SKM-1 (cell line): Measurements from ENCODE around the gene GSTA4.
"Not testable (repeated sequence)": the region's sequence is repeated elsewhere in the genome, so short reads cannot be mapped to it uniquely, and the experiment has no call there.

ENCODE experiments used
- DNase-seq: peaks from one replicate; lab custom pipeline; 2025; ENCODE audit not compliant: unreplicated experiment; lab: John Stamatoyannopoulos, UW

GSTA4 gene

DNA sequence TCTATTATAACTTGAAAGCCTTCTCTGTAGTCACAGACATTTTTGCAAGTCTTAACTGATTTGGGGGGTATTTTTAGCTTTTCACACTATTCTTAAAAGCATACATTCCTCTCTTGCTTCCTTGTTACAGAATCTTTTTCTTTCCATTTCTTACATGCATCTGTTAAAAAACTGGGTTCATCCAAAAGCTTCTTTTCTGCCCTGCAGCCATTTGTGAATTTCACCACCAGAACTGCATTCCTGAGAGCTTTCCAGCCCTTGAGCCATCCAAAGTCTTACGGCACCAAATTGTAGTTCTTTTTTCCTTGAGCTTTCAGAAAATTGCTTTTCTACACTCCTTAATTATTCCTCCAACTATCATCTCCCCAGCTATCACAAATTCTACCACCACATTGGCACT lies 19.7 kb upstream of the GSTA4 start:
- DNase-seq, result no peak

DNA sequence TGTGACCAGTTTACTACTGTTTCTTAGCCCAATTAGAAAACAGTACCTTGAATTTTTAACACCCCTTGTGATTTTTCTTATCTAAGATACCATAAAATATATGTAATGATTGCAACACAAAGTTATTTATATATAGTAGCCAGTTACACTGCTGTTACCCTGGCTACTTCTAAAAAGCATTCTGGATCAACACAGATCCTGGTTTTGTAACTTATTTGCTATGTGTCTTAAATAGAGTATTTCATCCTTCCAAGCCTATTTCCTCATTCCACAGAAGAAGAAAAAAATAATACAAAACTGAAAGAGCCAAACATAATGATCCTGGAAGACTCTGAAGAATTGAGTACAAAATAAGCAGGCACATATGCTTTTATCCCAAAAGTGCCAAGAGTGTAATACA lies 19.0 kb upstream of the GSTA4 start:
- DNase-seq, result no peak

DNA sequence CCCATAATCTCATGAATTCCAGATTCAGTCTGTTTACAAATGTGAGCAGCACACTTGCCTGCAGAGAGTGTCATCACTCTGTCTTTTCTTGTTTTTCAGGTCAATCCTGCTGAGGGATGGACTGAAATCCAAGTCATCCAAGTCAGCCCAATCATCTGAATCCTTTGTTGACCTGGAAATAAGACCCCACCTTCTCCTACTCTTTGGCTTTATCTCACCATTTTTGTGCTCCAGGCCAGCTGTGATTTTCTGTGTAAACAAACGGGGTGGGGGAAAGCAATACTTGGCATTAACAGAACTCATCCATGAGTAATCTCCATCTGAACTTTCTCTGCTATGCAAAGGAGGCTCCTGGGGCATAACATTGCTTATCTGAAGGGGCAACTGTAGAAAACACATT lies 16.9 kb upstream of the GSTA4 start:
- DNase-seq, result no peak

DNA sequence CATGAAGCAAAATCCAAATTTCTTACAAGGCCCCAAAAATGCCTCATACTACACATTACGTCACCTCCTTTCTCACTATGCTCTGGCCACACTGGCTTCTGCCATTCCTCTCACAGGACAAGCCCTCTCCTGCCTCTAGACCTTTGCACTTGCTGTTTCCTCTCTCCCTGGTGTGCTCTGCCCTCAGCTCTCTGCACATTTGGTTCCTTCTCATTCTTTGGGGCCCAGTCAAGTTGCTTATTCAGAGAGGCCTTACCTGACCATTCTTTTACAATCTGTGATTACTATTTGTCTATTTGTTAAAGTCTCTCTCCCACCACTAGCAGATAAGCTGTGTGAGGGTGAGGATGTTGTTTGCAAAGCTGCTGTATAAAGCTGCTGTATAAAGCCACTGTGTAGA lies 15.4 kb upstream of the GSTA4 start:
- no peak for DNase-seq

DNA sequence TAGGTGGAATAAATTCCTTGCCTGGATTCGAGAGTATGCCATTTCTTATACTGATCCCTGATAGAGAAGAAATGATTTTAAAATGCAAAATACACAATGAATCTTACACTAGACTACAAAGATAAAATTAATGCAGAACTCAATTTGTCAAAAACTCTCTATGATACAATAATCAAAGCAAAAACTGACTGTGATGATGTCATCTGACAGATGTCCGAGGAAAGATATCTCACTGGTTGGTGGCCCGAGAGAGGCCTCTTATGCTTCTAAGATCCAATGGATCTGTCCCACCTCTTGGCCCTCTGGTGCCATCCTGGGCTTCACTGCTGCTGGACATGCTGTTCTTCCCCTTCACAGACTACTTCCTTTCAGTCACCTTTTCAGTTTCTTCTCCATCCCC lies 14.4 kb upstream of the GSTA4 start:
- DNase-seq, result no peak

DNA sequence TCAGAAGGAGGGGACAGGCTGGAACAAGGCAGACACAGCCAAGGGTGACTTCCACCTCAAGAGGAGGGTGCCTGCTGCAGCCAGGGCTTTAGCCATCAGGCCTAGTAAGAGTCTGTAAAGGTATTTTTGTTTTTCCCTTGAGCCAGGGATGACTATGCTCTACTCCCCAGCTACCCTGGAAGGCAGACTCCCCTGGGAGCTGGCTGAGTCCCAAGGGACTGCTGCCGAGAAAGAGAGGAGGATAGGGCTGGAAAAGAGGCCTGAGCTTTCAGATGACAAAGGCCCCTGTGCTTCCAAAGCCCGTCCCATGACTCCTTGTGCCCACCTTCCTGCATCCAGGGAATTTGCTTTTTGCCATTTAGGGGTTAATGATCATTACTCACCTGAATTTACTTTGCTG lies 14.0 kb upstream of the GSTA4 start:
- no peak for DNase-seq

DNA sequence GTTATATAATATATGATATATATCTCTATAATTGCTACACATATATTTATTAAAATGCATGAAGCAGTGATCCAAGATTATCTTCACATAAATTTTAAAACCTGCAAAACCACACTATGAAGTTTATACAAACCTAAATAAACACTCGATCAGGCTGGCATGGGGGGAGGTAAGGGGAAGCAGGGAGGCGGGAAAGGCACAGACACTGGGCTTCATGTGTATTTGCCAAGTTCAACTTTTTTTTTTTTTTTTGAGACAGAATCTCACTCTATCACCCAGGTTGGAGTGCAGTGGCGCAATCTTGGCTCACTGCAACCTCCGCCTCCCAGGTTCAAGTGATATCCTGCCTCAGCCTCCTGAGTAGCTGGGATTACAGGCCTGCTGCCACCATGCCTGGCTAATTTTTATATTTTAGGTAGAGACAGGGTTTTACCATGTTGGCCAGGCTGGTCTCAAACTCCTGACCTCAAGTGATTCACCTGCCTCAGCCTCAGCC lies 13.2 kb upstream of the GSTA4 start:
- DNase-seq, result not testable (repeated sequence)

DNA sequence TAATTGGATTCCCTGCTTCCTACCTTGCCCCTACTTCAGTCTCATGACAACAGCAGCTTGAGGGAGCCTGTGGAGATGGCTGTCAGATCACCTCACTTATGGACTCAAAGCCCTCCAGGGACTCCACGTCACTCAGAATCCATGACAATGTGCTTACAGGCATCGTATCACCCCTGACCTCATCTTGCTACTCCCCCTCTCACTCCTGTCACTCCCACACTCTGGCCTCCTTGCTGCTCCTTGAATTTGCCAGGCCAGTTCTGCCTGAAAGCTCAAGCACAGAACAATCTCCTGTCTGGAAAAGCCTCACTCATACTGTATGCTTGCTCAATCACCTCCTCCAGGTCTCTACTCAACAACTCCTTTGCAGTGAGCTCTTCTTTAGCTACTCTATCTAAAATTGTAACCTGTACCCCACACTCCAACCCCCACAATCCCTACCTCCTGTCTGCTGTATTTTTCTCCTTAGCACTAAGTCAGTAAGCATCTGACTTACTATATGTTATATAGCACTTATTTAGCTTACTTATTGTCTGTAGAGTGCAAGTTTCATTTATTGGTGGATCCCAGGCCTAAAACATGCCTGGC lies 10.7 kb upstream of the GSTA4 start:
- no peak for DNase-seq

DNA sequence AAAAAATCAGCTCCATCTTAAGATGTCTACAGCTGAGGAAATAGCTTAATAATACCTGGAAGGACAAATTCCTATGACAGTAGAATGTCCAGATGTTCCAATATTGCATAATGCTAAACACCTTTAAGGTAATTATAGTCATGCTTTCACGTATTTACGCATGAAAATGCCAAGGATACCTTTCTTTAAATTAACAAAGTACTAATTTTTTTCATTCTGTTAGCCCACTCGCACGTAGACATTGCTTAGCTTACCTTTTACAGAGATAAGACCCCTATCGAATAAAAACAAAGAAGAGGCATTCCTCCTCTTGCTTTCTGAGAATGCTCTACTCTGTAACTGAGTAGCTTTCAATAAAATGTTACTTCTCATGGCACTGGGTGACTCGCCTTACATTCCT lies 4.4 kb upstream of the GSTA4 start:
- no peak for DNase-seq

DNA sequence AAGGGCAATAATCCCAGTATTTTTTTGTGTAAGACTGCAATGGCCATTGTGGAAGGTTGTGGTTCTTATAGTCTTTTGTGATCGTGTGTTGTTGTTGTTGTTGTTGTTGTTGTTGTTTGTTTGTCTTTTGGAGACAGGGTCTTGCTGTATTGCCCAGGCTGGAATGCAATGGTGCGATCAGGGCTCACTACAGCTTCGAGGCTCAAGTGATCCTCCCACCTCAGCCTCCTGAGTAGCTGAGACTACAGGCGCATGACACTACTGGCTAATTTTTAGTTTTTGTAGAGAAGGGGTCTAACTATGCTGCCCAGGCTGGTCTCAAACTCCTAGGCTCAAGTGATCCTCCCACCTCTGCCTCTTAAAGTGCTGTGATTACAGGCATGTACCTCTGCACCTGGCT lies 3.5 kb upstream of the GSTA4 start:
- no peak for DNase-seq

DNA sequence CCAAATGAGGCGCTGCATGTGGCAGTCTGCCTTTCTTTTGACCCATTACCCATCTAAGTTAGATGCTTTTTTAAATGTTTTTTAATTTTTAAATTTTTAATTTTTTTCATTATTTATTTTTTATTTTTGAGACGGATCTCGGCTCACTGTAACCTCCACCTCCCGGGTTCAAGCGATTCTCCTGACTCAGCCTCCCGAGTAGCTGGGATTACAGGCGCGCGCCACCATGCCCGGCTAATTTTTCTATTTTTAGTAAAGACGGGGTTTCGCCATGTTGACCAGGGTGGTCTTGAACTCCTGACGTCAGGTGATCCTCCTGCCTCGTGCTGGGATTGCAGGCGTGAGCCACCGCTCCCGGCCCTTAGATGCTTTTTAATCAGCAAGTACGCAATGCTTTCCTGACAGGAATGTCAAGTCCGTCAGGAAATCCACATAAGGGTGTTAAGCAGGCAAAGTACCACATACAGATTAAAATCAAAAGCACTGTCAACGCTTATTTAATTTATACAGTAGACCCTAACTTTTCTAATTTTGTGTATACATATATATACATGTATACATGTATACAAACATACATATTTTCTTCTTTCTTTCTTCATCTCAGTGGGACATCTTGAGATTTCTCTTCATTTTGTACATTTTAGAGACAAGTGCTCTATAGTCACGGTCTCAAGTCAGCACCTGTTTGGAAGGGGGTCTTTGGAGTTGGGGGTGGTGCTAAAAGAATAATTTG lies 995 bp upstream of the GSTA4 start:
- peak; percentile 25 for DNase-seq

DNA sequence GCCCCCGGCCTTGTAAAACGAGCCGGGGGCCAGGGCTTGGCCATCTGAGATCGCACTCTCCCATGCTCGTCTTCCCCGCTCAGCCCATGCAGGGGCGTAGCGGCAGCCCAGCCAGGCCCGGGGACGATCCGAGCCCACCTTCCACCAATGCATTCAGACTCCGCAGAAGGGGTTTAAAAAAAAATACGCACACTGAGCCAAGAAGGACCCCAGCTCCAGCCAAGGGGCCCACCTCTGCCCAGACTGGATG lies 320 bp downstream of the GSTA4 start:
- no peak for DNase-seq

DNA sequence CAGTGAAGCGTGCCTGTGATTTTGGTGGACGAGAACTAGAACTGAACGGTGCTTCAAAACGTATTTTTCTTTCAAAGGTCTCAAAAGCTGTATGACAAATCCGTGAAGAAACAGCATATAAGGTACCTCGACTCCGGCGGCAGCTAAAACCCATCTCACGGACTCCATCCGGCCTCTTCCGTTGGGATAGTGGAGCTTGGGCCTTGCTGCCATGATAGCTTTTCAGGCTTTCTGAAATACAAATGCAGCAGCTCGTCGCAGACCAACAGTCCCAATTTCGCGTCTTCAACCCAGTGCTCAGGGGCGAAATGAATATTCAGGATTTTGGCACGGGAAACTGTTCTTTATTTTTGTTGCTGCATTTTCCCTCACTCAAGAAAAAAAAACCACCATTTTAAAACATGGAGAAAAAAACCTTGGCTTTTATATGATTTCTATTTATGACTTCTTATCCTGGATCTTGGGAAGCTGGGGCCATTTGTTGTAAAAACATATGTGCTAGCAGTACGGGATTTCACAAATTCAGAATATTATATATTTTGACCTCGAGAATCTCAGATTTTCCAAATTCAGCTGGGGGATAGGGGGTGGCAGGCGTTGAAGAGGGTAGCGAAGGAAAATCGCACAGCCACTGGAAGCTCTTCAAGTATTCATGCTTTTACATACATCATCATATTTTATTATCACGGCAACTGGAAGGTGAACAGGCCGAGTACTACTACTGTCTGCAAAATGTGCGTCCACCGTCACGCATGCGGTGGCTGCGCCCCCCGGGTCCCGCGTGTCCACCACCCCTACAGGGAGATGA lies 849 bp downstream of the GSTA4 start:
- no peak for DNase-seq

DNA sequence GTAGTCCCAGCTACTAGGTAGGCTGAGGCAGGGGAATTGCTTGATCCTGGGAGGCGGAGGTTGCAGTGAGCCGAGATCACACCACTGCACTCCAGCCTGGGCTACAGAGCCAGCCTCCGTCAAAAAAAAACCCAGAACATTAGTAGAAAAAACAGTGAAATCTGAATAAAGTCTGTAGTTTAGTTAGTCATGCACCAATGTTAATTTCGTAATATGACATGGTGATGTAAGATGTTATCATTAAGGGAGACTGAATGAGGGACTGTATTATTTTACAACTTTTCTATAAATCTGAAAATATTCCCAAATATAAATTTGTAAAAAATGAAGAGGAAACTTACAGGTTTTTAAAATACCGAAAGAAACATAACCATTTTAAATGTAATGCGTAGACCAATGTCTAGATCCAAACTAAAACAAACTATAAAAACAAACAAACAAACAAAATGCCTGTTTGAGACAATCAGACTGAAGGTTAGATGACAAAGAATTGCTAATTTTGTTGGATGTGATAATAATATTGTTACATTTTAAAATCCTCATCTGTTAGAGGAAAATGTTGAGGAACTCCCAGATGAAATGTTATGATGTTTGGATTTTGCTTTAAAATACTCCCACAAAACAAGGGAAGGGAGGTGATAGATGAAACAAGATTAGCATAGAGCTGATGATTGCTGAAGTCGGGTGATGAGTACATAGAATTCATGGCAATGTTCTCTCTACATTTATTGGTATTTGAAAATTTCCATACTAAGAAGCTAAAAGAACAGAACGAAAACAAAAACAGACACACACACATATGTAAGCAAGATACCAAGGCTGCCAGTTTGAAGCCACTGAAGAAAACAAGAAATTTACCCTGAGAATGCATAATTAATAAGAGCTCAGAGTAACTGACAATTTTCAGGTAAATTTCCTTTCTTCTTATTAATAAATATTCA lies 1.8 kb downstream of the GSTA4 start:
- DNase-seq, result no peak

DNA sequence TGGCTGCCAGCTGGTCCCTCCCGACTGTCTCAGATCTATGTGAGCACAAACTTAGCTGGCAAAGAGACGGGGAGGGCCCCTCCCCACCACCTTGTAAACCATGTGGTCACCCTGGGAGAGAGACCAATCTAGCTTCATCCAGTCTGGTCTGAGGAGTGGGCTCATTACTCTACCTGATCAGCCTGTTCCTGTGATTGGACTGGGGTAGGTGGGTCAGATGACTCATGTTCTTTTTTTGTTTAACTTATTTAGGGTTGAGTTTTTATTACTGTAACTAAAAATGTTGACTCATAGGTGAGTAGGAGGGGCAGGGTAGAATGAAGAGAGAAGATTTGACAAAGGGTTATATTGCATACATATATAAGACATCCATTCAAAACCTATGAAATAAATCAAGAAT lies 4.7 kb downstream of the GSTA4 start:
- no peak for DNase-seq

DNA sequence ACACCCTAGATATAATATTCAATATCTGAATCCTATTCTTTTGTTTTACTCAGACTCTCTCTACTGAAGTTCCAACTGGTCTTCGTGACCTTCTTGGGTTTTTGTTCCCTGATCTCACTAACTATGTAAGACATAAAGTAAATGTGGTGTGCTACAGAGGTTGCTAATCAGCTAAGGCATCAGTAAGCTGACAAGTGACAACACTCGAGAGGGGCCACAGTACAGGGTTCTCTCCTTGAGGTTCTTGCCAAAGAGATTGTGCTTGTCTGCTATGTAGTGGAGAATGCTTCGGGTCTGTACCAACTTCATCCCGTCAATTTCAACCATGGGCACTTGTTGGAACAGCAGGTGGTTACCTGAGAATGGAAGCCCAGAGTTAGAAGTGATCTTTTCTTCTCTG lies 9.9 kb downstream of the GSTA4 start:
- DNase-seq, result no peak

DNA sequence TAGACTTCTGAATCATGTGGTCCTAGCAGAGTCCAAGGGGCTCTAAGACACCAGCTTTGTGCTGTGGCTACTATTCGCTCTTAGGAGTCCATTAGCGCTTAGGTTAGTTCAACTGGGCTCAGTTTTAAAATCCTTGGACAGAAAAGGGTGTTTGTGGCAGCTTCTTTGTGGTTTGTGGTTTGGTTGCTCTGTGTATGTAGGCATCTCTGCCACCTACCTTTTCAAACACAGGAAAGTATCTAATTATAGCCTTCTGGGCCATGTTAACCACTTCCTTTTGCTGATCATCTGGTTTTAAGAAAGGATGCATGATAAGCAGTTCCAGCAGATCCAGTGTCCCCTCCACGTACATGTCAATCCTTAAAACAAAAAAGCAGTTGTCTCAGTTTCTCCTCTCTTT lies 10.8 kb downstream of the GSTA4 start:
- DNase-seq, result peak; percentile 29

DNA sequence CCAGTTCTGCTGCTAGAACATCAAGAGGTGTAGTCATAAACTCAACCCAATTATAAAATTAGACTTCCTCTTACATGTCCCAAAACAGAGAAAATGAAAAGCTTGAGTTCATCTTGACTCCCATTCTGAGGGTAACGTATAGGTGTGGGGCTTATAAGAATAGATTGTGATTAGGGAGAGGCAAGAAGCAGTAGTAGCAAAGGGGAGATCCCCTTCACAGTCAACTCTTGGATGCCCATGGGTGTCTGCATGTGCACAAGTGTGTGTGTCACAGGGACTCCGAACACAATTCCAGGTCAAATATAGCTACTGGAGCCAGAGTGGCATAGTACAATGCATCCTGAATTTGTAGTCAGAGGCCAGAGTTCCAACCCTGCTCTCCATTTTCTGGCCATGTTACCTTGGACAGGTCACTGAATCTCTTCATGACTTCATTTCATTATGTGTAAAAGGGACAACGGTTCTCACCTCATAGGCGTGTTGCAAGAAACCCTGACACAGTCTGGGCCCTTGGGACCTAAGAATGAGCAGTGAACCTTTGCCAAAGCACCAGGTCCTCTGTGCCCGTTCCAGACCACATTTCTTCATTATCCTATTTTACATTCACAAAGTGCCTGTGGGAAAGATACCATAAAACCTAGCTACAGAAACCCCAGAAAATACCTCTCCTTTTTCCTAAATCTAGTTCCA lies 11.8 kb downstream of the GSTA4 start:
- no peak for DNase-seq

DNA sequence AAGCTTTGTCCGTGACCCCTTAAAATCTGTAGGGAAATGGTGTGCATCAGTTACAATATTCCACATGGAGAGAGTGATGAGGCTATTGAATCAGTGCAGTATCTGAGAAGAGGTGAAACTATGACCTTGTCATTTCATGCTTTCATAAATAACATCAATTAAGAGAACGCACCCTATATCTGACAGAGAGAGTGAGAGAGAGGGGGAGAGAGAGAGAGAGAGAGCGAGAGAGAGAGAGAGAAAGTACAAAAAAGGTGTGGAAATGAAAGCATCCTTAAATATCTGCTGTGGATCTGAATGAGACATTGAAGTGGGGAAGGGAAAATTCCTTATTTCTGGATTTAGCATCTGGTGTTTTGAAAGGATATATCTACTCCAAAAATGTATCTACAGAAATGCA lies 12.4 kb downstream of the GSTA4 start:
- DNase-seq, result no peak

DNA sequence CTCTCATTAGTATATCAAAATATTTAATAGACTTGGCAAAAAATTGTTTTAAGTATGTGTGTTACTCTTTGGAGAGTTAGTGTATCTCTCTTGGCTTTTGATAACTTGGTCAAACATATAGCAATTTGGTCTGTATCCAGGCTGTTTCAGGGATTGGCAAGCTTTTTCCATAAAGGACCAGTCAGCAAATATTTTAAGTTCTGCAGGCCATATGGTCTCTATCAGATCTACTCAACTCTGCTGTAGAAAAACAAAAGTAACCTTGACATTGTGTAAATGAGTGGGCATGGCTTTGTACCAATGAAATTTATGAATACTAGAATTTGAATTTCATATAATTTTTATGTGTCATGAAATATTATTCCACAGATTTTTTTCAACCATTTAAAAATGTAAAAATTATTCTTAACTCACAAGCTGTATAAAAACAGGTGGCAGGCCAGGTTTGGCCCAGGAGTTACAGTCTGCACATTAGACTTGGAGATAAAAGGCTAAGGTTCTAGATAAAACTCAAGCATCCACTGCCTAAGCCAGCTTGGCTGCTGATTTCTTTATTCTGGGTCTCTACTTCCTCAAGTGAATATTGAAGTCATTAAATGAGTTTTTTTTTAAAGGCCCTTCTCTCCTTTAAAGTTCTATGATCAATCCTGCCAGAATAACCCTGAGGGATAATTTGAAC lies 13.7 kb downstream of the GSTA4 start:
- no peak for DNase-seq
